Fibroblast of mammary gland (primary cell): ENCODE data around the gene AMZ2.

ENCODE experiments used
- DNase-seq: peaks from one replicate; pipeline ENCODE4 v3.0.0-alpha.2; 2010; ENCODE audit warnings: low read depth
- H3K4me3 ChIP-seq: 2 replicates; pipeline ENCODE4 v1.5.1; 2011; ENCODE audit warnings: low read depth, mild to moderate bottlenecking, low read length, moderate library complexity; ENCODE audit not compliant: control insufficient read depth
- CTCF ChIP-seq: conservative IDR thresholded peaks from 2 replicates; pipeline ENCODE4 v1.5.1; 2011; ENCODE audit warnings: low read depth, low read length, inconsistent platforms; ENCODE audit not compliant: control insufficient read depth, insufficient read depth

Gene AMZ2

GRCh38 chr17:68301438-68301959, 53.7 kb downstream of the AMZ2 start:
- no peak for DNase-seq
- TF ChIP-seq CTCF = no peak
- no peak overlapping the region for H3K4me3 ChIP-seq

DNA sequence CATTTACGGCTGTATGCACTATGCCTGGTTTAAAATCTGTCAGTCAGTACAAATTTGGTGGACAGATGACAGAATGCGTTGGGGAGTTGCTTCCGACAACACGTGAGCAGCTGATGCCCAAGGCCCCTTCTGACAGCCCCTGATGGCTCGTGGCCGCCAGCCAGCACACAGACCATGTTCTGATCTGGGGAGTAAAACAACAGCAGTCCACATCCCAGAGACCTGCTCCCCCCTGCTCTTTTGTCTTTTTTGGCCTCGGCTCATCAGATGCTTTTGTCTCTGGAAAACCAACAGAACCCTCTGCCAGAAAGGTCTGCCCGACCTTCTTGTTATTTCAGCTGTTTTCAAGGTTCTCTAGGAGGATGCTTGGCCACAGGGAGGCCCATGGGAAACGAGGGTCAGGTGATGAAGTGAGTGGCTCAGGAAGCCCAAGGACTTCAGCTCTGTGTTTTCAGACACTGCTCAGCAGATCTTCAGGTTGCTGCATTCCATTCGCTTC, 54.3 kb downstream of the AMZ2 start:
- H3K4me3 ChIP-seq = no peak overlapping the region
- no peak for TF ChIP-seq CTCF
- DNase-seq = no peak

DNA sequence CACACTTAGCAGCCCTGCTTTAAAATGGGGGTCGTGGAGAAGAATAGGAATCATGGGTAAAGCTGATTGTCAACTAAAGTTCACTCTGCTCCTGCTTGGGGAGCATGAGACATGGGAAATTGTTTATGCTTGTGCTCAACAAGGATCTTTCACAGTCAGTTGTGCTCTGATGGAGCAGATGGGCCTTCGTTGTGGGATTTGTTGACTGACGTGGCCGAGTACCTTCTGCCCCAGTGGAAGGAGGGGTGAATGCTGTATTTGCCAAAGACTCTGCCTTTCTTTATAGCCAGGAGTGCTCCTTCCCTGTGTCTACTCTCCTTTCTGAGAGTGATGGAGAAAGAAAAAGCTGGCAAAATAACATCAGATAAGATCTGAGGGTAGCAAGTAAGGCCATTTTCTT, 54.8 kb downstream of the AMZ2 start:
- H3K4me3 ChIP-seq = no peak overlapping the region
- TF ChIP-seq CTCF = no peak
- no peak for DNase-seq

DNA sequence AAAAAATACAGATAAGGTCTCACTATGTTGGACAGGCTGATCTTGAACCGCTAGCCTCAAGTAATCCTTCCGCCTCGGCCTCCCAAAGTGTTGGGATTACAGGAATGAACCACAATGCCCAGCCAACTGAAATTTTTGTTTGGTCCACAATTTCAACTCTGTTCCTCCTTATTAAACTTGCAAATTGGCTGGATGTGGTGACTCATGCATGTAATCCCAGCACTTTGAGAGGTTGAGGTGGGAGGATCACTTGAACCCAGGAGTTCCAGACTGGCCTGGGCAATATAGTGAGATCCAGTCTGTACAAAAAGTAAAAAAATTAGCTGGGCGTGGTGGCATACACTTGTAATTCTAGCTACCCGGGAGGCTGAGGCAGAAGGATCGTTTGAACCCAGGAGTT, 56.9 kb downstream of the AMZ2 start:
- no peak for DNase-seq
- no peak overlapping the region for H3K4me3 ChIP-seq
- TF ChIP-seq CTCF = no peak

DNA sequence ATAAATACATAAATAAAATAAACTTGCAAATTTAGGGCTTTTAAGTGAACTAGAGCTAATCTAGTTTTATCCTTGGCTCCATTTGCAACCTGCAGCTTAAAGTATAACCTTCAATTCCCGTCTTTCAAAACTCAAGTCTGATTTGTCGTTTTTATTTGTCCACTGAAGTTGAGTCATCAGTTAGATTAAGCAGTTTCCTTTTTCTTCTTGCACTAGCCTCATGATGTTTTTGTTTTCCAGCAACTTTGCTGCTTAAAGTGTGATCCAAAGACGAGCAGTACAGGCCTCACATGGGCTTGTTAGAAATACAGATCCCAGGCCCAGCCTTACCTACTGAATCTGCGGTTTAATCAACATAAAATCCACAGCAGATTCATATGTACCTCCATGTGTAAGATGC, 57.3 kb downstream of the AMZ2 start:
- H3K4me3 ChIP-seq = no peak overlapping the region
- no peak for DNase-seq
- TF ChIP-seq CTCF = no peak
